ENCODE results near the gene CPNE2.
"Not testable (repeated sequence)": the region's sequence is repeated elsewhere in the genome, so short reads cannot be mapped to it uniquely, and the experiment has no call there.

The CPNE2 gene

GRCh38 chr16:57104706-57105105 lies 12.3 kb downstream of the CPNE2 start:
- Histone ChIP-seq H3K9me3 (ENCODE audit: insufficient read depth, low read depth, low read length) (no peaks in the 10 kb centered on the region), H3K36me3 (ENCODE audit: insufficient read depth, low read depth, low read length) (no peaks in the 10 kb centered on the region), H3K27me3 (ENCODE audit: insufficient read depth, low read length) (no peaks in the 10 kb centered on the region), H3K27ac (ENCODE audit: low read length) (no peak overlapping the region), H3K4me1 (ENCODE audit: insufficient read depth, low read length) (peaks cover 4% of the 10 kb centered on the region; the same call in 1 of the 2 replicates), H3K4me3 (ENCODE audit: low read length) (no peak overlapping the region), H3K9ac (ENCODE audit: low read depth, low read length) (no peak overlapping the region)

- Histone ChIP-seq H3K9me3 (ENCODE audit: insufficient read depth, low read depth, low read length) (no peaks in the 10 kb centered on the region), H3K36me3 (ENCODE audit: insufficient read depth, low read depth, low read length) (no peaks in the 10 kb centered on the region), H3K4me3 (ENCODE audit: low read length) (no peak overlapping the region), H3K9ac (ENCODE audit: low read depth, low read length) (no peak overlapping the region), H3K27me3 (ENCODE audit: insufficient read depth, low read length) (no peaks in the 10 kb centered on the region), H3K27ac (ENCODE audit: low read length) (no peak overlapping the region), H3K4me1 (ENCODE audit: insufficient read depth, low read length) (peaks cover 4% of the 10 kb centered on the region; the same call in 1 of the 2 replicates)
Observed at GRCh38 chr16:57105184-57105583, 12.8 kb downstream of the CPNE2 start.

DNA sequence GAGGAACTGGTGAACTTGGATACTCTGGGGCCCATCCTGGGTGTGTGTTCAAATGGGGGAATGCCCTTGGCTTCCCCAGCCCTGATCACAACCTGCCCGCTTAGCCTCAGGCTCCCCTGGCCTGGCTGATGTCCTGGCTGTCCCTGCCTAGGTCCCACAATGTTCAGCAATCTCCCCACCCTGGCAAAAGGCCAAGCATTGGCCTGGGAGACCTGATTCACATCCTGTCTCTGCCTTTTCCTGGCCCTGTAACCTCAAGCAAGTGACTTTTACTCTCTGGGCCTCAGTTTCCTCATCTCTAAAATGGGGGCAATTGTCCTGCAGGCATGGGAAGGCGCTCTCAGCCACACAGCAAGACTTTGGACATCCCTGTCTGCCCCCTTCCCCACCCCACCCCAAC lies 14.4 kb downstream of the CPNE2 start:
- Histone ChIP-seq H3K9ac (ENCODE audit: low read depth, low read length) (no peak overlapping the region), H3K27ac (ENCODE audit: low read length) (no peak overlapping the region), H3K36me3 (ENCODE audit: insufficient read depth, low read depth, low read length) (no peaks in the 10 kb centered on the region), H3K27me3 (ENCODE audit: insufficient read depth, low read length) (no peaks in the 10 kb centered on the region), H3K9me3 (ENCODE audit: insufficient read depth, low read depth, low read length) (no peaks in the 10 kb centered on the region), H3K4me3 (ENCODE audit: low read length) (no peak overlapping the region), H3K4me1 (ENCODE audit: insufficient read depth, low read length) (peaks cover 4% of the 10 kb centered on the region; the same call in 1 of the 2 replicates)

- no peak overlapping the region for H3K9ac ChIP-seq (ENCODE audit: low read depth, low read length)
- H3K27ac ChIP-seq (ENCODE audit: low read length), result no peak overlapping the region
- H3K4me1 ChIP-seq (ENCODE audit: insufficient read depth, low read length), result peaks cover 4% of the 10 kb centered on the region; the same call in 1 of the 2 replicates
- no peak overlapping the region for H3K4me3 ChIP-seq (ENCODE audit: low read length)
- no peaks in the 10 kb centered on the region for H3K27me3 ChIP-seq (ENCODE audit: insufficient read depth, low read length)
- no peaks in the 10 kb centered on the region for H3K9me3 ChIP-seq (ENCODE audit: insufficient read depth, low read depth, low read length)
- H3K36me3 ChIP-seq (ENCODE audit: insufficient read depth, low read depth, low read length), result no peaks in the 10 kb centered on the region
Observed at GRCh38 chr16:57107321-57107922, 15.0 kb downstream of the CPNE2 start.

DNA sequence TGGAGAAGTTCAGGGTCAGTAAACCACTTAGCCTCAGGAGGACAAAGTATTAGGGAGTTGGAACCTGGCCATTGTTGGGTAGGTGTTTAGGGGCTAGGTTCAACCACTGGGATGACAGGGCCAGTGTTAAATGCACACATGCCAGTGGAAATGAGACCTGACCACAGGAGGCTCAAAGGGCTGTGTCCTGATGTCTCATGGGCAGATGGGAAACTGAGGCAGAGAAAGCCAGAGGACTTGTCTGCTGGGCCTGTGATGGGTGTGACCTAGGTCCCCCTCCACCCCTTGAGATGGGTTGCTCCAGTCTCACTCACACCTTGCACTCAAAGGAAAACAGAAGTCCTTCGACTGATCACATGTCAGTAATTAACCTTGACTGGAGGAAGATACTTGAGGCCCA lies 16.0 kb downstream of the CPNE2 start:
- peaks cover 4% of the 10 kb centered on the region; the same call in 1 of the 2 replicates for H3K4me1 ChIP-seq (ENCODE audit: insufficient read depth, low read length)

GRCh38 chr16:57109259-57110105 lies 17.1 kb downstream of the CPNE2 start:
- not testable (repeated sequence) for H3K27ac ChIP-seq (ENCODE audit: low read length)

More for the DNA sequence above, 16.0 kb downstream of the CPNE2 start:
- no peak overlapping the region for H3K4me3 ChIP-seq (ENCODE audit: low read length)
- H3K9ac ChIP-seq (ENCODE audit: low read depth, low read length), result no peak overlapping the region
- no peaks in the 10 kb centered on the region for H3K9me3 ChIP-seq (ENCODE audit: insufficient read depth, low read depth, low read length)
- H3K27ac ChIP-seq (ENCODE audit: low read length), result no peak overlapping the region
- no peaks in the 10 kb centered on the region for H3K27me3 ChIP-seq (ENCODE audit: insufficient read depth, low read length)
- no peaks in the 10 kb centered on the region for H3K36me3 ChIP-seq (ENCODE audit: insufficient read depth, low read depth, low read length)

GRCh38 chr16:57110937-57111336 lies 18.6 kb downstream of the CPNE2 start:
- no peaks in the 10 kb centered on the region; the same call in 1 of the 2 replicates for H3K4me1 ChIP-seq (ENCODE audit: insufficient read depth, low read length)
- H3K4me3 ChIP-seq (ENCODE audit: low read length), result no peak overlapping the region
- H3K9ac ChIP-seq (ENCODE audit: low read depth, low read length), result no peak overlapping the region
- no peaks in the 10 kb centered on the region for H3K36me3 ChIP-seq (ENCODE audit: insufficient read depth, low read depth, low read length)
- H3K27ac ChIP-seq (ENCODE audit: low read length), result no peak overlapping the region
- H3K9me3 ChIP-seq (ENCODE audit: insufficient read depth, low read depth, low read length), result no peaks in the 10 kb centered on the region
- no peaks in the 10 kb centered on the region for H3K27me3 ChIP-seq (ENCODE audit: insufficient read depth, low read length)

More at GRCh38 chr16:57109259-57110105, 17.1 kb downstream of the CPNE2 start:
- H3K4me1 ChIP-seq (ENCODE audit: insufficient read depth, low read length); H3K9ac ChIP-seq (ENCODE audit: low read depth, low read length); H3K9me3 ChIP-seq (ENCODE audit: insufficient read depth, low read depth, low read length); H3K36me3 ChIP-seq (ENCODE audit: insufficient read depth, low read depth, low read length); H3K27me3 ChIP-seq (ENCODE audit: insufficient read depth, low read length); H3K4me3 ChIP-seq (ENCODE audit: low read length): not testable (repeated sequence)

DNA sequence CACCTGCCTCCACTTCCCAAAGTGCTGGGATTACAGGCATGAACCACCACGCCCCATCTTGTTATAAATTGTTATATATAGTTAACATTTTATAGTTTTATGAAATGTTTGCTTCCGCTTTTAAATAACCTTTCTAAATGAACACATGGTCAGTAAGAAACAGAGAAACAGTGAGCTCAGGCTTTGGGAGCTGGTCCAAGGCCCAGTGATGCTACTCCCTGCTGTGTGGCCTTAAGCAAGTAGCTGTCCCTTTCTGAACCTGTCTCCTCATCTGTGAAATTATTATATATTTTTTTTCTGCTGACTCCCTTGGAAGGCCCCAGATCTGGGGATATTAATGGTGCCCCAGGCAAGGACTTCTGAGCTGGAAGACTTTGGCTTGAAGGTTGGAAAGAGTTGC lies 19.0 kb downstream of the CPNE2 start:
- no peaks in the 10 kb centered on the region for H3K9me3 ChIP-seq (ENCODE audit: insufficient read depth, low read depth, low read length)
- no peak overlapping the region for H3K4me3 ChIP-seq (ENCODE audit: low read length)
- H3K4me1 ChIP-seq (ENCODE audit: insufficient read depth, low read length), result no peaks in the 10 kb centered on the region; the same call in 1 of the 2 replicates
- H3K27ac ChIP-seq (ENCODE audit: low read length), result no peak overlapping the region
- no peaks in the 10 kb centered on the region for H3K36me3 ChIP-seq (ENCODE audit: insufficient read depth, low read depth, low read length)
- no peak overlapping the region for H3K9ac ChIP-seq (ENCODE audit: low read depth, low read length)
- H3K27me3 ChIP-seq (ENCODE audit: insufficient read depth, low read length), result no peaks in the 10 kb centered on the region

GRCh38 chr16:57112403-57113041 lies 20.1 kb downstream of the CPNE2 start:
- H3K4me1 ChIP-seq (ENCODE audit: insufficient read depth, low read length), result no peaks in the 10 kb centered on the region; the same call in 1 of the 2 replicates
- H3K9me3 ChIP-seq (ENCODE audit: insufficient read depth, low read depth, low read length), result no peaks in the 10 kb centered on the region
- H3K36me3 ChIP-seq (ENCODE audit: insufficient read depth, low read depth, low read length), result no peaks in the 10 kb centered on the region
- H3K9ac ChIP-seq (ENCODE audit: low read depth, low read length), result no peak overlapping the region
- no peak overlapping the region for H3K4me3 ChIP-seq (ENCODE audit: low read length)
- no peaks in the 10 kb centered on the region for H3K27me3 ChIP-seq (ENCODE audit: insufficient read depth, low read length)
- no peak overlapping the region for H3K27ac ChIP-seq (ENCODE audit: low read length)

GRCh38 chr16:57113042-57113453 lies 20.7 kb downstream of the CPNE2 start:
- no peaks in the 10 kb centered on the region for H3K9me3 ChIP-seq (ENCODE audit: insufficient read depth, low read depth, low read length)
- H3K4me1 ChIP-seq (ENCODE audit: insufficient read depth, low read length), result no peaks in the 10 kb centered on the region; the same call in 1 of the 2 replicates
- H3K27me3 ChIP-seq (ENCODE audit: insufficient read depth, low read length), result no peaks in the 10 kb centered on the region
- no peak overlapping the region for H3K4me3 ChIP-seq (ENCODE audit: low read length)
- no peak overlapping the region for H3K9ac ChIP-seq (ENCODE audit: low read depth, low read length)
- no peak overlapping the region for H3K27ac ChIP-seq (ENCODE audit: low read length)
- no peaks in the 10 kb centered on the region for H3K36me3 ChIP-seq (ENCODE audit: insufficient read depth, low read depth, low read length)

DNA sequence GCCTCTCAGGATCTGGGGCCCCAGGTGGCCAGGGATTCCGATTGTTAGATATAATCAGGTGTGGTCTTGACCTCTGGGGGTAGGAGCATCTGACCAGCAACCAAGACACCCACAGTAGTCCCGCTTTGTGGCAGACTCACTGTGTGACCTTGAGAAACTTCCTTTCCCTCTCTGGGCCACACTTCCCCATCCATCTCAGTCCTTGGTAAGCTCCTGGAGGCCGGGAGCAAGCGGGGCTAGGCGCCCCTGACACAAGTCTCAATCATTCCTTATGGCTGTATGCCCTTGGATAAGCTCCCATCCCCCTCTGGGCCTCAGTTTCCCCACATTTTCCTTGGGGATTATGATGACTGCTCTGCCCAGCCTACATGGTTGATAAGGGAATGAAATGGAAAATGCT lies 21.3 kb downstream of the CPNE2 start:
- H3K27me3 ChIP-seq (ENCODE audit: insufficient read depth, low read length), result no peaks in the 10 kb centered on the region
- no peak overlapping the region for H3K9ac ChIP-seq (ENCODE audit: low read depth, low read length)
- H3K4me3 ChIP-seq (ENCODE audit: low read length), result no peak overlapping the region
- H3K4me1 ChIP-seq (ENCODE audit: insufficient read depth, low read length), result no peaks in the 10 kb centered on the region; the same call in 1 of the 2 replicates
- H3K36me3 ChIP-seq (ENCODE audit: insufficient read depth, low read depth, low read length), result no peaks in the 10 kb centered on the region
- H3K27ac ChIP-seq (ENCODE audit: low read length), result no peak overlapping the region
- H3K9me3 ChIP-seq (ENCODE audit: insufficient read depth, low read depth, low read length), result no peaks in the 10 kb centered on the region
